ENCODE results near the gene GAK.
"Not testable (repeated sequence)": the region's sequence is repeated elsewhere in the genome, so short reads cannot be mapped to it uniquely, and the experiment has no call there.

The GAK gene

GRCh38 chr4:952881-953573 is 20.9 kb upstream of the GAK start:
- no peak for DNase-seq (ENCODE audit: low read depth)

- no peak for DNase-seq (ENCODE audit: low read depth)
These were observed 19.7 kb upstream of the GAK start for GRCh38 chr4:951594-952468.

- DNase-seq (ENCODE audit: low read depth) = no peak
These were observed 19.1 kb upstream of the GAK start for GRCh38 chr4:951186-951585.

- no peak for DNase-seq (ENCODE audit: low read depth)
These were observed 18.3 kb upstream of the GAK start for GRCh38 chr4:950136-951020.

GRCh38 chr4:949656-950055 is 17.5 kb upstream of the GAK start:
- no peak for DNase-seq (ENCODE audit: low read depth)

GRCh38 chr4:948936-949300 is 16.8 kb upstream of the GAK start:
- no peak for DNase-seq (ENCODE audit: low read depth)

- DNase-seq (ENCODE audit: low read depth) = no peak
These were observed 16.2 kb upstream of the GAK start for GRCh38 chr4:948101-948935.

GRCh38 chr4:947491-947971 is 15.4 kb upstream of the GAK start:
- DNase-seq (ENCODE audit: low read depth) = no peak

- DNase-seq (ENCODE audit: low read depth) = no peak
These were observed 14.7 kb upstream of the GAK start for GRCh38 chr4:946517-947471.

GRCh38 chr4:946103-946450 is 14.0 kb upstream of the GAK start:
- no peak for DNase-seq (ENCODE audit: low read depth)

GRCh38 chr4:945274-946102 is 13.4 kb upstream of the GAK start:
- no peak for DNase-seq (ENCODE audit: low read depth)

GRCh38 chr4:939508-939907 is 7.4 kb upstream of the GAK start:
- DNase-seq (ENCODE audit: low read depth) = not testable (repeated sequence)

GRCh38 chr4:932713-933070 is 576 bp upstream of the GAK start:
- DNase-seq (ENCODE audit: low read depth) = no peak

GRCh38 chr4:931194-931959 is 739 bp downstream of the GAK start:
- DNase-seq (ENCODE audit: low read depth) = no peak

- DNase-seq (ENCODE audit: low read depth) = no peak
These were observed 1.3 kb downstream of the GAK start for GRCh38 chr4:930827-931193.

GRCh38 chr4:930028-930551 is 2.0 kb downstream of the GAK start:
- no peak for DNase-seq (ENCODE audit: low read depth)

- no peak for DNase-seq (ENCODE audit: low read depth)
These were observed 2.9 kb downstream of the GAK start for GRCh38 chr4:929096-929765.

GRCh38 chr4:927566-927965 is 4.5 kb downstream of the GAK start:
- DNase-seq (ENCODE audit: low read depth) = not testable (repeated sequence)

Data from stimulated activated CD8-positive, alpha-beta memory T cell treated with anti-CD3 and anti-CD28 coated beads, Interleukin-12 subunit alpha, Interleukin-12 subunit beta, amount 100 ng/mL, for 1 hour (primary cell).